Activated CD8-positive, alpha-beta memory T cell treated with anti-CD3 and anti-CD28 coated beads for 1 hour (primary cell): Measurements from ENCODE around the gene TENT5C.
A peak's percentile ranks its signal among the peaks of the same experiment; 100 is the strongest.
"Not testable (repeated sequence)": the region's sequence is repeated elsewhere in the genome, so short reads cannot be mapped to it uniquely, and the experiment has no call there.

Experiments used
- DNase-seq, 2 donors: peaks; one replicate each; pipeline ENCODE4 v3.0.0-alpha.2; 2020; ENCODE audit warnings: low read depth in 1 of 2; ENCODE audit errors: extremely low read depth in 1 of 2

The TENT5C gene

DNA sequence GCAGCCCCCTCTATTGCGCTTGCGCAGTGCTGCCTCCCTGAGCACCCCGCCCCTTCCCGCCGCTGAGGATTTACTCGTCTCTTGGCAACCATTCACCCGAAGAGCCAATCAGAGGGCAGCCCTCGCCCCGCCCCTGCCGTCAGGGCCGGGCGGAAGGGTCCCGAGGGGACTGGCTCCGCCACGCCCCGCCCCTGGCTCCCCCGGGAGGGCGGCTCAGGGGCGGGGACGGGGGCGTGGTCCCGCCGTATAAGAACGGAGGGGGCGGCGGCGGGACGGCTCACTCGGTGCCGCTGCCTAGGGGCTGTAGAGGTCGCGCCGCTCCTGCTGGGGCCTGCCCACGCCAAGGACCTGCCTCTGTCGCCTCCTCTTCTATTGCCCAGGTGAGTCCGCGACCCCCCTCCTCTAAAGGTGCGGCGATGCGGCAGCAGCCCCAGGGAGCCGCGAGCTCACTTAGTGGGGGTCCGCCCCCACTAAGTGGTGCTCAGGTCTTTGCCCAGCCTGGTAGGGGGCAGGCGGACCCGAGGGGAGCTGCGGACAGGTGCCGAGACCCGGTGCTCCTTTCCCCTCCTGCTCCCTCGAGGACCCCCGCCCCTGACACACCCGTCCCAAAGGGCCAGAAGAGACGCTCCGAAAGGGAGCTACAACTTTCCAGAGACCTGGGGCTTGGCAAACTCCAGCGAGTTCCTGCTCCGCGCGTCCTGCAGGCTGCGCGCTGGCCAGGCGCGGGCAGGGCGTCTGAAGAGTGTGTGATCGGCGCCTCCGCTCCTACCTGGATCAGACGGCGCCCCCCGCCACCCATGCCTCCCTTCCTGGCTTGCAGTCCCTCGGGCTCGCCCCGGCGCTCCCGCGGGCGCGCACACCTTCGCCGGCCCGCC lies at the start of gene TENT5C:
Gene TENT5C (plus strand): TSS at position 275 of the 875 bp plus-strand sequence. CDS start 16,821 bp downstream, outside the sequence.
- peak; percentile 97 to 98 for DNase-seq

DNA sequence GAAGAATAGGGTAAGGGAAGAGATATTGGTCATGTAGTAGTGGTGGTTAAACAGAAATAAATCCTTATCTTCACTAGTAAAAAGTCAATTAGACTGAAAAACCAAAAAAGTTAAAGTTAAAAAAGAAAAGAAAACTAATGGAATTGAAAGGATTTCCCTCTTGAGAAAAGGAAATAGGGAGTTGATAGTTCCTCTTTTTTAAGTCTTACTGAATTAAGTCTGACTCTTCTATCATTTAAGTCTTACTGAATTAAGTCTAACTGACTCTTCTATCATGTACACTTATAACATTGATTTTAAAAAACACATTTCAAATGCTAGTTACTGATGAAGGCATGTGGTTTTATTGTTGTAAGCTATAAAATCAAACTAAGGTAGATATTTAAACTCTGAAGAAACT lies 49.5 kb upstream of the TENT5C start:
- DNase-seq: no peak

DNA sequence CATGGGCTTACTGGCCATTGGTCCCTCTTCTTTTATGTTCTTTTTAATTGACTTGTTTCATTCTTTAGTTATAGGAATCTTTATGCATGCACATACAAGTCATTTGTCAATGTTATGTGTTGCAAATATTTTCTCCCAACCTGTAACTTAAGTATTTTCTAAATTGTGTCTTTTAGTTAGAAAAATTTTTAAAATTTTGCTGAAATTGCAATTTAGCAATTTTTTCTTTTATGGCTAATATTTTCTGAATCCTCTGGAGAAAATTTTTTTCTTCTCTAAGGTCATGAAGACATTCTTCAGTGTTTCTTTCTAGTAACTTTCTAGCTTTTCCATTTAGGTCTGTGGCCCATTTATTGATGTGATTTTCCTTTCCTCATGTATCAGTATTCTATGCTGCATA lies 48.9 kb upstream of the TENT5C start:
- DNase-seq: no peak

DNA sequence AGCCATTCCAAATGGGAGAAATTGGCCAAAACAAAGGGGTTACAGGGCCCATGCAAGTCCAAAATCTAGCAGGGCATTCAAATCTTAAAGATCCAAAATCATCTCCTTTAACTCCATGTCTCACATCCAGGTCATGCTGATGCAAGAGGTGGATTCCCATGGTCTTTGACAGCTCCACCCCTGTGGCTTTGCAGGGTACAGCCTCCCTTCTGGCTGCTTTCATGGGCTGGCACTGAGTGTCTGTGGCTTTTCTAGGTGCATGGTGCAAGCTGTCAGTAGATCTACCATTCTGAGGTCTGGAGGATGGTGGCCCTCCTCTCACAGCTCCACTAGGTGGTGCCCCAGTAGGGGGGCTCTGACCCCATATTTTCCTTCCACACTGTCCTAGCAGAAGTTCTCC lies 47.4 kb upstream of the TENT5C start:
- not testable (repeated sequence) for DNase-seq

DNA sequence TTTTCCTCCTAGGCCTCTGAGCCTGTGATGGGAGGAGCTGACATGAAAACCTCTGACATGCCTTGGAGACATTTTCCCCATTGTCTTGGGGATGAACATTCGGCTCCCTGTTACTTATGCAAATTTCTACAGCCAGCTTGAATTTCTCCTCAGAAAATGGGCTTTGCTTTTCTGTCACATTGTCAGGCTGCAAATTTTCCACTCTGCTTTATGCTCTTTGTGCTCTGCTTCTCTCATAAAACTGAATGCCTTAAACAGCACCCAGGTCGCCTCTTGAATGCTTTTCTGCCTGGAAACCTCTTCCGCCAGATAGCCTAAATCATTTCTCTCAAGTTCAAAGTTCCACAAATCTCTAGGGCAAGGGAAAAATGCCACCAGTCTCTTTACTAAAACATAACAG lies 46.7 kb upstream of the TENT5C start:
- no peak for DNase-seq

DNA sequence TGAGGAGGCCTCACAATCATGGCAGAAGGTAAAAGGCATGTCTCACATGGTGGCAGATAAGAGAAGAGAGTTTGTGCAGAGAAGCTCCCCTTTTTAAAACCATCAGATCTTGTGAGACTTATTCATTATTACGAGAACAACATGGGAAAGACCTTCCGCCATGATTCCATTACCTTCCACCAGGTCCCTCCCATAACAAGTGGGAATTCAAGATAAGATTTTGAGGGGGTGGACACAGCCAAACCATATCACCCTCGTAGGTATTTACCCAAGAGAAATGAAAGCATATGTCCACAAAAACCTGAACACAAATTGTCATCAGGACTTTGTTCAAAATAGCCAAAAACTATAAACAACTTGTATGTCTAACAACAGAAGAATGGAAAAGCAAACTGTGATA lies 45.9 kb upstream of the TENT5C start:
- no peak for DNase-seq

DNA sequence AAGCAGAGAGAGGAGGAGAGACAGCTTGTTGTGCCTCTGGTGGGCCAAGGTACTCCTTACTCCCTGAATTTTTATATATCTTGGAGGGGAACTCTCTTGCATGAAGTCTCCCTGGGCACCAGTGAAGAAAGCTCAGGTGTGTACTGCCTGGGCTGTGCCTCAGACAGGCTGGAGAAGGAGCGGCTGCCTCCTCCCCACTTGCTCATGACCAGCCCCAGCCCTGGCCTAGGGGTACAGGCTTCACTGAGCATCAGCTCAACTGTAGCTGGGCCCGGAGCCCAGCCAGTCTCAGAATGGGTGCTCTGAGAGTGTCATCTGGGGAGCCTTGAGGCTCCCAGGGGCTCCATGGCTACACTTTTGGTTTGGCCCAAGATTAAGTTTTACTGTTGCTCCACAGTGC lies 44.8 kb upstream of the TENT5C start:
- no peak for DNase-seq

DNA sequence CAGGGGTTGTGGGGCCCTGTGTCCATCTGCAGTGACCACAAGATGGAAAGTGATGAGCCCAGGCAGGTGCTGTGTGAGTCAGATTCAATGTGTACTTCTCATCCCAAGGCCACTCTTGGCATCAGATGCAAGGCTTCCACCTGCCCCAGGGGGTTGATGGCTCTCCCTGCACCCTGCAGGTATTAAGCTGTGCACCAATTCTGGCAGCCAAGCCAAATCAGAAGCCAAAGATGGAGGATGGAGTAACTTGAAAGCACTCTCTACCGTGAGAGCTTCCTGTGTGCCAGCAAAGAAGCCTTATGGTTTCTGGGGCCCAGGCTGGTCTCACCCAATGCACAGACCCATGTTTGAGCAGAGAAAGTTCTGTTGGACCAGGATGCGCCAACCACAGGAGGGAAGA lies 44.3 kb upstream of the TENT5C start:
- no peak for DNase-seq

DNA sequence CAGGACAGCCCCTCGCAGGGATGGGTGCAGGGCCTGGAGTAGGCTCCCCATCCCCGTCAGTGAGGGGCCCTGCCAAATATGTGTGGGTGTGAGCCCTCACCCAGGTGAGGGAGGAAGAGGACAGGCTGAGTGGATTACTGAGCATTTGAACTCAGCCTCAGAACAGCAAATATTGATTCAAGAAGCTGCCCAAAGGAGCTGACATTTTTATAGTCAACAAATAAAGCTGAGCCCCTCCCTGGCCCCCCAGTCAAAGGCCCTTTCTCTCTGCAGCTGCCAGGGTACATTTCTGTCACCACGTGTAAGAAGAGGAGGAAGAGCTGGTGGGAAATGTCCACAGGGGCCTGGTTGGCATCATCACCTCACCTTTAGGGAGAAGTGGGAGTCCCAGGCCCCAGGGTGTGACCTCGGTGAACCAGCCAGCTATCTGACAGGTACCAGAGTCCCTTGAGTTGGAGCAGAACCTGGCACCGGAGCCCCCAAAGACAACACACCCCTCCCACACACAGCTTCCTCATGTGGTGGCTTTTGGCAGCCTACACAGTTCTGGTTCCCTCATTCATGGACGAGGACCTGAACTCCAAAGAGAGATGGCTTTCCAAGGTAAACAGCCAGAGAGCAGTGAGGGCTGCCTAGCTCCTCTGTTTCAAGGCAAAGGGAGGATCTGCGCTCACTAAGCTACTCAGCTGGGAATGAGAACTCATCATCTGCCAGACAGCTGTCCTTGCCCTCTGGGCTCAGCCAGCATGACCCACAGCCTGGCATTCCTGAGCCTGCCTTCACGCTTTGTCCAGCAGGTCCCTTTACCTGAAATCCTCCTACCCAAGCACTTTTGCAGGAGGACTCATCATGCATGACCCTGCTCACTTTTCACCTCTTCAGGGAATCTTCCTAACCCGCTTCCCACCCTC lies 43.0 kb upstream of the TENT5C start:
- DNase-seq: no peak

DNA sequence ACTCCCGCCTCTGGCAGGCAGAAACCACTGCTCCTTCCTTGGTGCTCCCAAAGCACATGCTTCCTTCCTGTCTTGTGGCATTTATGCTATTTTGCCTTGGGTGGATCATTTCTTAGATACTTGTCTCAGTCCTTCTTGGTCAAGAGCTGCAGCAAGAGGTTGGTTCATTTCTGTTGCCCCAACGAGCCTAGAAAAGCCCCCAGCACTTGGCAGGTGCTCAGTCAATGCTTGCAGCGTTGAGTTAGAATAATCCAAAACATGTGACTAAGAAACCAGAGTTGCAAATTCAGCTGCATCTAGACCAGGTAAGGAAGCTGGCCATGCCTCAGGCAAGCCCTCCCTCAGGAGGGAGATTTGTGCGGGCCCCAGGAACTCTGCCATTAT lies 42.4 kb upstream of the TENT5C start:
- DNase-seq: no peak

DNA sequence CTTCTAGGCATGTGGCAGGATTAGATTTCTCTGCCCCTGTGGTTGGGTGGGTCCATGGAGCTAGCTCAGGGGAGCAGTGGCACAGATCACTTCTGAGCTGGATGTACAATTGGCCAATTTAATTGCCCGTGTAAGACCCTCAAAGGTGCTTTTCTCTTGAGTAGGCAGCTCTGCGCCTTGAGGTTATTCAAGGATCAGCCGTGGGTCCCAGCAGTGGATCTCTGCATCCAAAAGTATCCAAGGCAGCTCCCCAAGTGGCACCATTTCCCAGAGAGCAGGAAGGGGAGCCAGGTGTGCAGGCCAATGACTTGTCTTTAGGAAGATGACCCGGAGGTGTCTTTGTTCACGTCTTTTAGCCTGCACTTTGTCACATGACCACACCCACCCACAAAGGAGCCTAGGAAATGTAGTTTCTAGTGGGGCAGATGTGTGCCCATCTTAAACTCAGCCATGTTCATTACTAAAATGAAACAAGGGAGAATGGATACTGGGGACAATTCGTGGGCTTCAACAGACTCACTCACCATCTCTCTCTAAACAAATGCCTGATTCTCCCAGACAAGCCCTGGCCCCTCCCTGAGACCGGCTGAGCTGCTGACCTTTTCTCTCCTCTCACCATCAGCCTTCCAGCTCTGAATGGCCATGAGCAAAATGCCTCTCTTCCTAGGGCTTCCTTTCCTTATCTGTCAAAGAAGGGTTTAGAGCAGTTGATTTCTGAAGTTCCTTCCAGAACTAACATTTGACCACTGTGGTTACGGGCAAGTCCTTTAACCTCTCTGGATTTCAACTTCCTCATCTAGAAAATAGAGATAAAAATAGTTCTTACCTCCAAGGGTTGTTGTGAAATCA lies 41.4 kb upstream of the TENT5C start:
- no peak for DNase-seq

DNA sequence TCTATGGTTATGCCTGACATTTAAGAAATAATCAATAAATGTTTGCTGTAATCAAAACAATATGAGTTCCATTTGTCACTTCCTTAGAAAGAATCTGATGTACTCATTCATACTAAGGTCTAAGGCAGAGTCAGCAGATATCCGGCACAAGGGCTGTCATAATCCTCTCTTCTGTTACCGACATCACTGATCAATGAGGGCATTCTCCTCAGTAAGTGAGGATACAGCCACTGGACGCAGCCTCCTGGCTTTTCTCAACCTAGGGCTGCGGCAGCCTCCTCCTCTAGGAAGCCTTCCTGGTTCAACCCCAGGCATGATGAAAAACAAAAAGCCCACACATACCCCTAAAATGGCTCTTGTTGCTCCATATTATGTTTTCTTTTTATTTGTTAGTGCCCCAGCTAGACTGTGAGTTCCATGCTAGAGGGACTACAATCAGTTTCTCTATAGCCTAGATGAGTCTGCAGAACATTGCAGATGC lies 40.7 kb upstream of the TENT5C start:
- DNase-seq: no peak

DNA sequence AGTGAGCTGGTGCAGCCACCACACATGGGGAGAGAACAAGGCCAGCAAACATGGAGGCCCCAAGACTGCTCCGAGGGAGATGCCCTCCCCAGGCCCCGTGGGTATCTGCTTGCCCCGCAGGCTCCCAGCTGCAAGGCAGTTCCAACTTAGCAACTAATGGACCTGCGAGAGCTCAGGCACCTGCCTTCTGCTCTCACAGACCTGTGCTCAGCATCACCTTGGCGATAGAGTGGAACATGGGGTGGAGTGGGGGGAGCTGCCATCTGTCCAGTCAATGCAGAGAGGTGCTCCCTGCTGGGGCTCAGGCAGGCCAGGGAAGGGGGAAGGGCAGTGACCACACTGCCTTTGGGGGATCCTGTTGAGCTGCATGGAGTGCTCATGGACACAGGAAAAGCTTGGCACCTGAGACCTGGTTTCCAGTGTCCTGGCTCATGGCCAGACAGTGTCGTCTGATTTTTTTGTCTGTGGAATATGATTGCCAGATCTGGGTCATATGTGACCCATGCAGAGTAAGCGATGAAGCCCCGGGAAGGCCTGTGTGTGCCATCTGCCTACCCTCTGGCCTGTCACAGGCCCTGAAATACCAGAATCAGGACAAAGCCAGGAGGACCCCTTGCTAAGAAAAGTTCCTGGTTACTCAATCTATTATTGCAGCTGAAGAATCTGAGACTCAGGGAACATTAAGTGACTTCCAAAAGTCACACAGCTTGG lies 39.9 kb upstream of the TENT5C start:
- no peak for DNase-seq

DNA sequence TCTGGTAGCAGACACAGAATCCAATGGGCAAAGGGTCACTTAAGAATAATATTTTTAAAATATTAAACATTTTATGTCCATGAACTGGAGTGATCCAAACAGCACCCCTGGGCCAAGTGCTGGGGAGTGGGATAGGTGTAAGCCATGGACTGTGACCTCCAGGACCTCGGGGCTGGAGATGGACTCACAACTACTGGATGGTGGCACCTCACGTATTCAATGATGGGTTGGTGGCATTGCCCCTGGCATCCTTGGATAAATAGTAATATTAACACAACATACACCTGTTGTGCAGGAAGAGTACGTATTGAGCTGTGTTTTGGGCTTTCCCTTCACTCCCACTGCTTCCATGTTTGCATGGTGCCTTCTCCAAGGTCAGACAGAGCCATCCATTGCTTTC lies 39.3 kb upstream of the TENT5C start:
- DNase-seq: no peak

DNA sequence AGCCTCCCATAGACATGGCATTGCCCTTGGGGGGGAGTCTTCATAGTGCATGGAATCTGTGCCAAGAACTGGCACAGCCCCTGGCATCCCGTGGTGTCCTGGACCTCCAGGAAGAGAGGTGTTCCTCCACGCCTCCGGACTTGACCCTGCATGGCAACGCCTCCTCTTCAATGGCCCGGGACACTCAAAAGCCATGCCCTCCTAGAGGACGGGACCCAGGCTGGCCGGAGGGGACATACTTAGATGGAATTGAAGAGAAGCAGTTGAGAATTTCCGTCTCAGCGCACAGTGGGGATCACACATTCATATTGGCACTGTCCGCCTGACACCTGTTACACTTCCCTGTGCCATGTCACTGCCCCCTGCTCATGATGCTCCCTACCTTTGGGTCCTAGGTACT lies 38.4 kb upstream of the TENT5C start:
- no peak for DNase-seq

DNA sequence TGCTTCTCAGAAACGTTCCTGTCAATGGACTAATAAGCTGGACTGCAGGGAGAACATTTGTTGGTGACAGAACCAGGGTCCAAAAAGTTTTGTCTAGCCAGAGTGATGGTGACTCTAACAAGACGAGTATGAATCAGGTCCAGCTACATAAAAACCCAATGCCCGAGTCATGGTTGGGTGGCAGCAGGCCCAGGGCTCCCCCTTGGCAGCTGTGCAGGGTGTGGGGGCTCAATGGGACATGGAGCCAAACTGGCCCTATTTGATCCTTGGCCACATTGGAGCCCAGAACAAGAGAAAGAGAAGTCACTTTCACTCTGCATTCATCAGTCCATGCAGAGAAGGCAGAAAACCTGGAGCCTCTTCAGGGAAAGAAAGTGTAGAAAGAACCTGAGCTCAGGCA lies 37.9 kb upstream of the TENT5C start:
- no peak for DNase-seq

DNA sequence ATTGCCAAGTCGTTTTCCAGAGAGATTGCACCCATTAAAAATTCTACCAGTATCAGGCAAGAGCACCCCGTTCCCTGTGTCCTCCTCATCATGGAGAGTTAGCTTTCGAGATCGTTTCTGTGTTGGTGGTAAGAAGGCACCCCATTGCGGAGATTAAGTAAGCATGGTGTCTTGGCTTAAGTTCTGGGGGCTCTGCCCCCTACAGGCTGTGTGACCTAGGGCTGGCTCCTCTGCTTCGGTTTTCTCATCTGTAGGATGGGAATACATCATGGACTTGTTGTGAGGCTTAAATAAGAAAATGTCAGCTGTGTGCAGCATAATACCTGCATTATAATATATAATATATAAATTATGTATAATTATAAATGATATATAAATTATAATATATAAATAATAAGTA lies 36.8 kb upstream of the TENT5C start:
- no peak for DNase-seq

DNA sequence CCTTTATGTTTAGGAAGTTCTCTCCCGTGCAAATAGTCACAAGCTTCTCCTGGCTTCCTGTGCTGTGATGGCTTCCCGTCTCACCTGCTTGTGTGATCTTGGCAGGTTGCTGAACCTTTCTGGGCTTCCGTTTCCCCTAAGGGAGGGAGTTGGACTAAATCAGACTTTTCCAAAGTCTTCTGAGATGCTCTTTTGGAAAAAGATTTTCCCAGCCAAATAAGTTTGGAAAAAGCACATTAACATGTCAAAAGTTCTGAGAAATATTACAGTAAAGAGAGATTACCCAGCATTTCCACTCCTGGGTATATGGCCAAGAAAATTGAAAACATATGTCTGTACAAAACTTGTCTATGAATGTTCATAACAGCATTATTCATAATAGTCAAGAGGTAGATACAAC lies 36.0 kb upstream of the TENT5C start:
- no peak for DNase-seq

DNA sequence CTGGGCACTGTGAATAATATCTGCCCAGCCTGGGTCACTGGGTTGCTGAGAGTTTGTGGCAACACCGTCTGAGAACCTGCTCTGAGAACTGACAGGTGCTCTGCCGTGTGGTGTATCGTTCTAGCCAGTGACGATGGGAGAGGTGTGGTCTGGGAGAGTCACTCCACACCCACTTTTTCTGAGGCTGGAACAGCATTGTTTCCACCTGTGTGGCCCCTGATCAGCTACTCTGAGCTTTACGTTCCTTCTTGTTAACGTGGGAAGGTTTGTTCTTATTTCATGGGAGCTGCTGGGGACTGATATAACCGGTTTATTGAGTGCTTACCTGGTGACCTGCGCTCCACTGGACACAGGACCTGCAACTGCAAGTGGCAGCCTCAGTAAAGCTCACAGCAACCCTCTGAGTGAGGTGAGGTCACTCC lies 34.8 kb upstream of the TENT5C start:
- no peak for DNase-seq

DNA sequence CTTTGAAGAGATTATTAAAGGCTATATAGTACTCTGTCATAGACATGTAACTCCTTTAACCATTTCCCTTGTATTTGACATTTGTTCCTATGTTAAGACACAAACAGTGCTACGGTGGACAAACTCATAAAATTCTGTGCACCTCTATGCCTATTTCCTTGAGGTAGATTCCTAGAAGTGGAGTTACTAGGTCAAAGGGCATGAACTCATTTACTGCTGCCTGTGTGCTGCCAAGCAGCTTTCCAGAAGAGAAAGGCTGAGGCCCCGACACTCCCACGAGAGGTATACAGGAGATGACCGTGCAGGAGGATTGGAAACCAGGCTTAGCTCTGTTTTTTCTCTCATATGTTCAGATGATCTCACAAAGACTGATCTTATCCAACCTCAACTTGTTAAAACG lies 34.4 kb upstream of the TENT5C start:
- DNase-seq: no peak
